HUES48 (cell line): Measurements from ENCODE around the gene RXRA.

ENCODE experiments used
- H3K27ac ChIP-seq: one replicate; pipeline ENCODE4 v1.7.0; 2013; ENCODE audit warnings: low read depth, low read length, inconsistent platforms
- H3K27me3 ChIP-seq: 2 replicates; pipeline ENCODE4 v1.6.1; 2013; ENCODE audit warnings: mild to moderate bottlenecking, low read length; ENCODE audit not compliant: control insufficient read depth, insufficient read depth
- H3K36me3 ChIP-seq: 2 replicates; pipeline ENCODE4 v1.6.1; 2013; ENCODE audit warnings: low read length; ENCODE audit not compliant: control insufficient read depth, insufficient read depth
- H3K4me1 ChIP-seq: 2 replicates; pipeline ENCODE4 v1.6.1; 2013; ENCODE audit warnings: mild to moderate bottlenecking, low read length; ENCODE audit not compliant: control insufficient read depth, insufficient read depth
- H3K4me3 ChIP-seq: 2 replicates; pipeline ENCODE4 v1.5.1; 2013; ENCODE audit warnings: mild to moderate bottlenecking, low read depth, low read length
- H3K9ac ChIP-seq: 2 replicates; pipeline ENCODE4 v1.6.1; 2013; ENCODE audit warnings: mild to moderate bottlenecking, low read depth, low read length, moderate library complexity
- H3K9me3 ChIP-seq: 2 replicates; pipeline ENCODE4 v1.6.1; 2013; ENCODE audit warnings: low read length; ENCODE audit not compliant: control insufficient read depth, insufficient read depth

Gene RXRA

DNA sequence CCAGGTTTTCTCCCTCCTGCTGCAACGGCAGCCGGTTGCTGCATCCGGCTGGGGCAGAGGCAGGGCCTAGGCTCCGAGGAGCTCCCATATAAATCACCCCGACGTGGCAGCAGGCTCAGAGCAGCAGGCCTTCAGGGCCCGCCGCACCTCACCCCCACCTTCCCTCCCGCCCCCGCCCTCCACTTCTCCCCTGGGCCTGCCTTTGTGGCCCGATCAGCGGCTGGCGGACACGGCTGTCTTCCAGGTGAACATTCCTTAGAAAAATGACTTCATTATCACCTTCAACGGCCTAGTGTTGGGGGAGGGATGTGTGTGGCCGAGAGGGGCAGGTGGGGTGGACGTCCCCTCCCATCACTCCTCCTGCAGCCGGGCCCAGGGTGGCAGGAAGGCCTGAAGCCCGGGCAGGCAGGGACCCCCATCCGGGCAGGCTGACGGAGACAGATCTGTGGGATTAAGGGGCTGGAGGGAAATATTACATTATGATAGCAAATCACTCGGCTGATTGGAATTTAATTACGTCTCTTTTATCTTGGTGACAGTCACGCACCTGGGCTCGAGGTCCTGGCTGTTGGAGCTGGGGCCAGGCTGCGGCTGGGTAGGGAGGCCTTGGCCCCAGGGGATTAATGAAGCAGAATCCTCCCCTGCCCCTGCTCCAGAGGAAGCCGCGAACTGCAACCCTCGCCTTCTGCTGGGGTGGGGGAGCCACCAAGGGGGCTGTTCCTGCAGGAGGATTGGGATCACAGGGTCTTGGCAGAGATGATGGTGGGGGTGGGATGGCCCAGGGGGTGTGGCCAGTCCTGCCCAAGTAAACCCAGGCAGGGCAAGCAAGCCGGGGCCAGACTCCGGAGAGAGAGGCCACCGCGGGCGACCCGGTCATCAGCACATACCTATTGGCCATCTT, 38.4 kb upstream of the RXRA start:
- Histone ChIP-seq H3K4me3 (no peak overlapping the region), H3K27ac (no peak overlapping the region), H3K9ac (no peak overlapping the region), H3K27me3 (no peaks in the 10 kb centered on the region), H3K36me3 (no peaks in the 10 kb centered on the region), H3K9me3 (no peaks in the 10 kb centered on the region), H3K4me1 (no peaks in the 10 kb centered on the region)

DNA sequence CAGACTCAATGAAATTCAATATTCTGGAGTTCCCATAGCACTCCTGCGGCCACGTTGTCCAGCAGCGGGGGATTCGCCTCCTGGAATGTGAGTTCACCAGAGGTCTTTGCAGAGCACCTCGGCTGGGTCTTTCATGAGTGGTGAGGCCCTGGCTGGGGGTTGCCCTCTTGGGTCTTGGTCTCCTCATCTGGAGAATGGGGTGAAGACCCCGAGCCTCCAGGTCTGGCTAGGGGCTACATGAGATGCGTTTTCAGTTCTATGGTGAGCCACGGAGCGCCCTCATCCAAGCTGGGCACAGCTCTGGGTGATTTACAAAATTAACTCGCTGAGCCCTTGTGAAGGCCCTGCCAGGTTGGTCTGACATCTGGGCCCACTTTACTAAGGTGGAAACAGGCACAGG, 37.5 kb upstream of the RXRA start:
- Histone ChIP-seq H3K27ac (no peak overlapping the region), H3K9ac (no peak overlapping the region), H3K36me3 (no peaks in the 10 kb centered on the region), H3K4me3 (no peak overlapping the region), H3K27me3 (no peaks in the 10 kb centered on the region), H3K9me3 (no peaks in the 10 kb centered on the region), H3K4me1 (no peaks in the 10 kb centered on the region; the same call in 1 of the 2 replicates)

DNA sequence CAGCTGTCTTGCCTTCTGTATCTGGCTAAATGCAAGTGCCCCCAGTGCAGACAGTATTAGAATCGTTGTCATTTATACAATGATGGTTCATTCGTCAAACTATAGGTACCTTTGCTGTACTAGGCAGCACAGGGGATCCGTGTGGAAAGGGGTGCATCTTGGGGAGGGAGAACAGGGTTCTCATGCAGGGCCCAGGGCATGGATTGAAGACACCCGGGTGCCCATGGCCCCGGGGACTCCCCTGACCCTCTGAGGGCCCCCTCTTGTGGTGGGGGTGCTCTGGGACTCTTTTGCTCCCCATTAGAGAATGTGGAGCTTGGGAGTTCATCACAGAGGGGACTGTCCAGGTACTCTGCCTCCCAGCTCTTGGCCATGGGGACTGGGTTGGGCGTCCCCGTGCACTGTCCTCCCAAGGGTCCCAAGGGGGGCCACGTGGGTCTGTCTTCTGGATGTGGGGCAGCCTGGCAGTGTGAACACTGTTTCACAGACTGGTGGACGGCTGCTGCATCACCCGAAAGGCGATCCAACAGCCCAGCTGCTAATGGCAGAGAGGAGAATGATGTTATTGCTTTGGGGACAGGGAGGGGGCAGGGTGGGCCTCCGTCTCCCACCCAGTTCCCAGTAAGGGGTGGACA, 36.9 kb upstream of the RXRA start:
- no peaks in the 10 kb centered on the region; the same call in 1 of the 2 replicates for H3K4me1 ChIP-seq
- H3K36me3 ChIP-seq, result no peaks in the 10 kb centered on the region
- no peak overlapping the region for H3K9ac ChIP-seq
- H3K9me3 ChIP-seq, result no peaks in the 10 kb centered on the region
- no peaks in the 10 kb centered on the region for H3K27me3 ChIP-seq
- H3K27ac ChIP-seq, result no peak overlapping the region
- H3K4me3 ChIP-seq, result no peak overlapping the region

DNA sequence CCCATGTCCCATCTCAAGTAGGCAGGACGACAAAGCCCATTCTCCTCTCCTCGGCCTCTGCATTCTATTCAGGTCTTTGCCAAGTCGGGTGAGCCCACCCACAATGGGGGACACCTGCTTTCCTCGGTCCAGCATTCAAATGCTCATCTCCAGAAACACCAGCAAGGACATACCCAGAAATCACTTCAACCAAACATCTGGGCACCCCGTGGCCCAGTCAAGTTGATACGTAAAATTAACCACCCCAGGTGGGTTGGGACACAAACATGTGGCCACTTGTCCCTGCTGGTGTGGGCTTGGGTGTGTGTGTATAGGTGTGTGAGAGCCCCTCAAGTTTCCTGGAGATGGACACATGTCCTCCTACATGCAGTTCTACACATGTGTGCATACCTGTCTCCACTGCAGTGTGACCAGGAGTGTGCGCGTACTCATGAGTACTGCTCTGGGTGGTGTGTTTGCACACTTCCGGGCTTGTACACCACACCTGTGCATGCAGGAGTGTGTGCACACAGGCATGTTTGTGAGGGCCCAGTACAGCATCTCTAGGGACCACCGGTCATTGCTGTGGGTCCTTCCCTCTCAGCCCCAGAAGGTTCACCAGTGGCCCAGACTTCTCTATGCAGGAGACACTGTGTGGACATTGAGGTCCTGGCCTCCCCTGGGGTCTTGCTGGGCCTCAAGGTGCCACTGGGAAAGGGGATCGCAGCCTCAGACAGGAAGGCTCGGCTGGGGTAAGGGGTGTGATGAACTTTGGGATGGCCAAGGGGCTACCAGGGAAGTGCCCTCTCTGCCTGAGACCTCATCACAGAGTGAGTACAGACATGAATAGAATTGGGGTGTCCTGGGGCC, 35.4 kb upstream of the RXRA start:
- Histone ChIP-seq H3K36me3 (no peaks in the 10 kb centered on the region), H3K27ac (no peak overlapping the region), H3K9me3 (no peaks in the 10 kb centered on the region), H3K27me3 (no peaks in the 10 kb centered on the region), H3K9ac (no peak overlapping the region), H3K4me3 (no peak overlapping the region), H3K4me1 (no peaks in the 10 kb centered on the region; the same call in 1 of the 2 replicates)

DNA sequence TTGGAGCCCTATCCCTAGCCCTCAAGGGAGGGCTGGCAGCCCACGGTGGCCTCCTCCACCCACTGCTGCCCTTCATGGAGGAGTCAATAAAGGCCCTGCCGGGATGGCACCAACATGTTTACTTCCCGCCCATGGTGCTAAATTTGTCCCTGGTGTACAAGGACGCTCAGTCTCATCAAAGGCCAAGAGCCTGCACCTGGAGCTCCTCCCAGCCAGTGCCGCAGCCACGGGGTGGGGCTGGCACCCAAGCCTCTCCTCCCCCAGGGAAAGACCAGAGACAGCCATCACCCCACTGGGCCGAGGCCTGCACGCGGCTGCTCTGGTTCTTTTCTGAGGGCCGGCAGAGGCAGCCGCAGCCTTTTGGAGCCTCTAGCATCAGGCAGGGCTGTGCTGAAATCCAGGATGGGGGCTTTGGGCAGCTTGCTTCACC, 34.8 kb upstream of the RXRA start:
- H3K4me3 ChIP-seq, result no peak overlapping the region

DNA sequence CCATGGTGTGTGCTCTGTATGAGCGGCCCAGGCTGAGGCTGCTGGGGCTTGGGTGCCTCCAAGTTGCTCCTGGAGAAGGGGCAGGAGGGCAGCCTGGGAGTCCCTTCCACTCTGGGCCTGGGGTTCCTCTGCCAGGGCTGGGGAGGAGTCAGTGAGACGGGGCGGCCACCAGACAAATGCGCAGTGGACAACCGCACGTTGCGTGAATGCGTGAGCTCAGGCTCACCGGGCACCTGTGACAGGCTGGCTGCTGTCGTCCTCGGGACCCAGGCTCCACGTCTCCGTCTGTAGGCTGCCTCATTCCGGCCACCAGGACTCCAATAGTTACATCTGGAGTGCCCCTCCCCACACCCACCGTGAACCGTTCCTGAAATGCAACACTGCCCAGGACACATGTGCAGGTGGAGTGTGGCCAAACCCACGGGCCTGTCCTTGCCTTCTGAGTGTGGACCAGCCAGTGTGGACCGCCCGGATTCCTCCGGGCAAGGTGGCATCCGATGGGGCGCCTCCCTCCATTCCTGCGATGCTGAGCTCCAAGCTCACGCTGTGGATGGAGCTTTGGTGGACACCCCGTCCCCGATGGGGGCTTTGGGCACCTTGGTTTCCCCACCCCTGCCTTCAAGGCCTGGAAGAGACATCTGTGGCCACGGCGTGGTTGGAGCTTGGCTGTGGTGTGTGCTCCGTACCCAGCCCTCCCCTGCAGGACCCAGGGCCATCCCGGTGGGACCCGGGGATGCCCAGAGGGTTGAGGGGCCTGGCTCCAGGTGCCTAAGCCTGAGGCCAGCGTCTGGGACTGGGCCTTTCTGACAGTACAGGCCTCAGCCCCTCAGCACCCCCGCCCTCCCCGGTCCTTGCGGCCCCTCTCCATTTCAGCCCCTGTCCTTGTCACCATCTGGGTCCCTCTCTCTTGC, 34.0 kb upstream of the RXRA start:
- no peak overlapping the region for H3K9ac ChIP-seq
- no peaks in the 10 kb centered on the region for H3K27me3 ChIP-seq
- H3K27ac ChIP-seq, result no peak overlapping the region

More for the DNA sequence above, 34.8 kb upstream of the RXRA start:
- Histone ChIP-seq H3K9ac (no peak overlapping the region), H3K27ac (no peak overlapping the region), H3K4me1 (no peaks in the 10 kb centered on the region; the same call in 1 of the 2 replicates), H3K9me3 (no peaks in the 10 kb centered on the region), H3K27me3 (no peaks in the 10 kb centered on the region), H3K36me3 (no peaks in the 10 kb centered on the region)

DNA sequence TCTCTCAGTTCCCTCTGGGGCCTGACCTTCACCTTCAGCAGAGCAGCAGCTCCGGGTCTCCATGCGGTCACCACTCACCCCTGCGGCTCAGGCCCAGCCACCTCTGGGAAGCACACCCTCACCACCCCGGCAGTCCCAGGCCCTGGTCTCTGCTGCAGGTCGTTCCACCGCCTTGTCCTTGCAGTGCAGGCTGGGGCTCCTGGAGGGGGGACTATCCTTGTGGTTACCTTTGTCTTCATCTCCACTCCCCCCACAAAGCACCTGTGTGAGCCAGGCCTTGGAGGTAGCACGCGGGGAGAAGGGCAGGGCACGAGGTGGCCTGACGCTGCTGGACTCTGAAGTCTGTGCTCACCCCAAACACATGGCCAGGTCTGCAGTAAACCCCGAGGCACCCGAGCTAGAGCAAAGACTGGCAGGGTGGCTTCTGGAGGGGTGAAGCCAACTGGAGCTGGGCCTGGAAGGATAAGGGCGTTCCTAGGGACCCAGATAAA, 33.2 kb upstream of the RXRA start:
- H3K9me3 ChIP-seq, result no peaks in the 10 kb centered on the region
- no peaks in the 10 kb centered on the region for H3K36me3 ChIP-seq
- no peaks in the 10 kb centered on the region; the same call in 1 of the 2 replicates for H3K4me1 ChIP-seq
- H3K27ac ChIP-seq, result no peak overlapping the region
- H3K27me3 ChIP-seq, result no peaks in the 10 kb centered on the region
- no peak overlapping the region for H3K4me3 ChIP-seq
- no peak overlapping the region for H3K9ac ChIP-seq

More for the DNA sequence above, 34.0 kb upstream of the RXRA start:
- H3K4me1 ChIP-seq, result no peaks in the 10 kb centered on the region; the same call in 1 of the 2 replicates
- H3K9me3 ChIP-seq, result no peaks in the 10 kb centered on the region
- no peaks in the 10 kb centered on the region for H3K36me3 ChIP-seq
- H3K4me3 ChIP-seq, result no peak overlapping the region

DNA sequence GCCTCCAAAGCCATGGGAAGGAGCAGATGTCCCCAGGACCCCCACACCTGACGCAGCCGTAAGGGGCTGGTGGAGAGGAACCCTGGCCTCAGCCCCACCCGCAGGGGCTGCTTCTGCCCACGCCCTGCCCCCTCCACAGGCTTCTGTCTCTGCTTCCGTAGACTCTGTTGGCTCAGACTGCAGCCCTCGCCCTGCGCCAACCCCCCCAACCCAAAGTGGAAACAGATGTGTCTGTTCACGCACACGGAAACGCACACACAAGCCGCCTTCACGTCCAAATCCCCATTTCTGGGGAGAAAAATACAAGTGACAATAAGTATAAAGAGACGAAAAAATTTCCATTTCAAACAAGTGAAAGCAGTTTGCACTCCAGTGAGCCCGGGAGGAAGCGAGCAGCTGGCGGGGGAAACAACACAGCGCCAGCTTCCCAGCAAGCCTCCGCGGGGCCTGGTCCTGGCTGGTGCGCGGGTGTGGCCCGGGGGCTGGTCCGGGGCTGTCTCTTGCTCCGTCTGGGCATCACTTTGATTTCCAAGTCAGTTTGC, 32.6 kb upstream of the RXRA start:
- no peaks in the 10 kb centered on the region; the same call in 1 of the 2 replicates for H3K4me1 ChIP-seq
- H3K27me3 ChIP-seq, result no peaks in the 10 kb centered on the region
- H3K4me3 ChIP-seq, result no peak overlapping the region
- no peaks in the 10 kb centered on the region for H3K9me3 ChIP-seq
- H3K36me3 ChIP-seq, result no peaks in the 10 kb centered on the region
- no peak overlapping the region for H3K9ac ChIP-seq
- H3K27ac ChIP-seq, result no peak overlapping the region

DNA sequence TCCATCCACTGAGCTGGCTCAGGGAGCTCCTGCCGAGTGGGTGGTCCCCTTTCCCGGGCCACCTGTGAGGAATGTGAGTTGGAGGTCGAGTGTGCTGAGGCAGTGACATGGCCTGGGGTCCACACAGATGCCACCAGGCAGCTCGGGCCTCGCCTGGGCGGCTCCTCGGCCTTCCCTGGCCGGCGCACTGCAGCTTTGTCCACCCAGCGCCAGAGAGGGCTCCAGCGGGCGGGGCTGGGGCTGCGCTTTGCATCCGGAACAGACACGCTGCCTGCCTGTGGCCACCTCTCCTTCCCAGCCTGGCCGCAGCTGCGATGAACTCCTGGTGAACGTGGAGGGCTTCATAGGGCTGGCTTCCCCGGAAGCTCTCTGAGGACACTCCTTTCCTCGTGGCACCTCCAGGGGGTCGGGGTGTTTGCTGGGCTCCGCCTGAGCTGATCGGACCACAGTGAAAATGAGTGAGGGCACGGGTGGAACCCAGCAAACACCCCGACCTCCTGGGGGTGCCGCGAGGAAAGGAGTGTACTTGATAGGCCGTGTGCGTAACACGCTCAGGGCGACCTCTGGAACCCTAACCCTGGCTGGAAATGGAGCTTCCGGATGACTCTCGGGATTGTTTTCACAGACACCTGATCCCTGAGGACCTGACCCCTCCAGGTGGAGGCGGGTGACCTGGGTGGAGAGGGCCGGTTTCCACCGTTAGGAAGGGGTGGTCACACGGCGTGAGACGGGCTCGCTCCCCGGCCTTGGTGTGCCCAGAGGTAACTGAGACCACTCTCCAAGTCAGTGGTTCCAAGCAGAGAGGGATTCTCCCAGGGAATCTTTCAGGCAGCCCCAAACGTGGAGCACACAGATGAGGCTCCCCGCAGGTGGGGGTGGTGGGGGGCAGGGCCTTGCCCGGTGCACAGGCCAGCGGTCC, 31.8 kb upstream of the RXRA start:
- no peaks in the 10 kb centered on the region for H3K9me3 ChIP-seq
- no peak overlapping the region for H3K4me3 ChIP-seq
- no peak overlapping the region for H3K27ac ChIP-seq
- H3K36me3 ChIP-seq, result no peaks in the 10 kb centered on the region
- no peak overlapping the region for H3K9ac ChIP-seq
- no peaks in the 10 kb centered on the region; the same call in 1 of the 2 replicates for H3K4me1 ChIP-seq
- no peaks in the 10 kb centered on the region for H3K27me3 ChIP-seq
